Stimulated activated memory B cell treated with anti-CD40 and anti-IgM and Interleukin-4, amounts not matched to agents 10 μg/mL and 1 μg/mL and 100 μg/mL, for 72 hours (primary cell): ENCODE data around the gene MEST.
"Not testable (repeated sequence)": the region's sequence is repeated elsewhere in the genome, so short reads cannot be mapped to it uniquely, and the experiment has no call there.

ENCODE experiments used
- ATAC-seq: fragments of 150-1000 bp; cut with Tn5 transposase; 2 replicates; pipeline ENCODE4 v1.10.0; 2021
- H3K27ac Mint-ChIP-seq: one replicate; pipeline ENCODE4 v1.8.0; 2022; ENCODE audit warnings: mild to moderate bottlenecking, mixed read lengths
- H3K27me3 Mint-ChIP-seq: one replicate; pipeline ENCODE4 v1.8.0; 2022; ENCODE audit warnings: mixed read lengths
- H3K36me3 Mint-ChIP-seq: one replicate; pipeline ENCODE4 v1.8.0; 2022; ENCODE audit warnings: mixed read lengths
- H3K4me1 Mint-ChIP-seq: one replicate; pipeline ENCODE4 v1.8.0; 2022; ENCODE audit warnings: mixed read lengths
- H3K4me3 Mint-ChIP-seq: one replicate; pipeline ENCODE4 v1.8.0; 2022; ENCODE audit warnings: mild to moderate bottlenecking, moderate library complexity, mixed read lengths
- H3K9me3 Mint-ChIP-seq: one replicate; pipeline ENCODE4 v1.8.0; 2022; ENCODE audit warnings: mixed read lengths

The MEST gene, protein sequence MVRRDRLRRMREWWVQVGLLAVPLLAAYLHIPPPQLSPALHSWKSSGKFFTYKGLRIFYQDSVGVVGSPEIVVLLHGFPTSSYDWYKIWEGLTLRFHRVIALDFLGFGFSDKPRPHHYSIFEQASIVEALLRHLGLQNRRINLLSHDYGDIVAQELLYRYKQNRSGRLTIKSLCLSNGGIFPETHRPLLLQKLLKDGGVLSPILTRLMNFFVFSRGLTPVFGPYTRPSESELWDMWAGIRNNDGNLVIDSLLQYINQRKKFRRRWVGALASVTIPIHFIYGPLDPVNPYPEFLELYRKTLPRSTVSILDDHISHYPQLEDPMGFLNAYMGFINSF

DNA sequence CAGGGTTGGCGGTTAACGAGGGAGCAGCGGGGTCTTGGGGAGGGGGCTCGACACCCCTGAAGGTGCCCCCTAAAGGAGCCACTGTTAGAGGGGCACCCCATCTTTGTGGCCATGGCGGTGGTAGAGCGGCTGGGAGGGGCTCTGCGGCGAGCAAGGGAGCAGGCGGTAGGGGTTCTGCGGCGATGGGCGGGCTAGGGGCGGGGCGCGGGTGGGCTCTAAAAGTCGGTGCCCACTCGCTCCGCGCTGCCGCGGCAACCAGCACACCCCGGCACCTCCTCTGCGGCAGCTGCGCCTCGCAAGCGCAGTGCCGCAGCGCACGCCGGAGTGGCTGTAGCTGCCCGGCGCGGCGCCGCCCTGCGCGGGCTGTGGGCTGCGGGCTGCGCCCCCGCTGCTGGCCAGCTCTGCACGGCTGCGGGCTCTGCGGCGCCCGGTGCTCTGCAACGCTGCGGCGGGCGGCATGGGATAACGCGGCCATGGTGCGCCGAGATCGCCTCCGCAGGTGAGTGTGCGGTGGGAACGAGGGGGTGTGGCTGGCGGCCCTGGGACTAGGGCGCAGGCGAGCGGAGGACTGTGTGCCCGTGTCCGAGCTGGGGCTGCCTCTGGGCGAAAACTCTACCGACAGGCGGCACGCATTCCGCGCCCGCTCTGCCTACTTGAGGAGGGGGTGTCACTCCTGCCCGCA is at the start of gene MEST:
TSS of gene MEST (plus strand) at position 245 of the 682 bp plus-strand sequence. CDS start at position 474, 229 bp downstream.
- Mint-ChIP-seq H3K4me3 (peak within 1 kb of the TSS; percentile 54), H3K4me1 (peaks cover 11% of the 10 kb centered on the region), H3K9me3 (peaks cover 3% of the 10 kb centered on the region), H3K36me3 (peaks cover 4% of the 10 kb centered on the region), H3K27me3 (peaks cover 47% of the 10 kb centered on the region), H3K27ac (no peak within 1 kb of the TSS)
- ATAC-seq = peak; percentile 34

DNA sequence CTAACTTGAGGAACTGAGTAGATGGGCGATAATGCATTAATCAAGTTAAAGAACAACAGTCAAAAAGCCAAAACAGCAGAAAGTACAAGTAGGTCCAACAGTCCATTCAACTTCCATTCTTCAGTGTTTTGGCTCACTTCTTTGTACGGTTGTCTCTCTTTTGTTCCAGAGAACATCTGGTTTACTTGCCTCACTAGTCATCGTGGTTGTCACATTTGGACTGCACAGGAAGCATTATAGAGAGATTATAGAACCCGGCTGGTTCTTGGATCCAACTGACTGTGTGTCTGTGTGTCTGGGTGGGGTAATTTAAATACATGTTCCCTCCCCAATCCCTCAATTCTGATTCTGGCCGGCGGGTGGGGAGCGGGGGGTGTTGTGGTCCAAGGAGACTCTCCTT is 49.3 kb upstream of the MEST start:
- H3K4me3 Mint-ChIP-seq = no peak overlapping the region
- H3K36me3 Mint-ChIP-seq = no peaks in the 10 kb centered on the region
- peaks cover 18% of the 10 kb centered on the region for H3K27me3 Mint-ChIP-seq
- ATAC-seq = no peak
- H3K4me1 Mint-ChIP-seq = peaks cover 10% of the 10 kb centered on the region
- H3K9me3 Mint-ChIP-seq = peaks cover 3% of the 10 kb centered on the region
- no peak overlapping the region for H3K27ac Mint-ChIP-seq

DNA sequence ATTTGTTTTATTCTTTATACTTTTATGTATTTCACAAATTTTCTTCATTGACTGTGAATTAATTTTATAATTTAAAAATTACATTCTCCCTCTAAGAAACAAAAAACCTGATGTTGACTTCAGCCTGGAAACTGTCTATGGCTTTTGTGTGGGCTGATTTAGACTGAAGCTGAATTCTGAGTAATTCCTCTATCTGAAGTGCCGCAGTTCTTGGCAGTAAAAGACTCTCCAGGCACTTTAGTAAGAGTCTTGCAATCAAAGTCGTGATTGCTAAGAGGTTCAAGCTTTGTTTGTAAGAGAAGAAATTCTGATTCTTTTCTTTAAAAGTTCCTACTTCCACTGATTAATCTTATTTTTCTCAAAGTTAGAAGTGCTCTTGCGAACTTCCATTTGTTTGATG is 47.7 kb upstream of the MEST start:
- Mint-ChIP-seq H3K36me3 (peaks cover 6% of the 10 kb centered on the region), H3K27me3 (peaks cover 33% of the 10 kb centered on the region), H3K27ac (no peak overlapping the region), H3K4me1 (peaks cover 10% of the 10 kb centered on the region), H3K9me3 (peaks cover 9% of the 10 kb centered on the region), H3K4me3 (no peak overlapping the region)
- no peak for ATAC-seq

DNA sequence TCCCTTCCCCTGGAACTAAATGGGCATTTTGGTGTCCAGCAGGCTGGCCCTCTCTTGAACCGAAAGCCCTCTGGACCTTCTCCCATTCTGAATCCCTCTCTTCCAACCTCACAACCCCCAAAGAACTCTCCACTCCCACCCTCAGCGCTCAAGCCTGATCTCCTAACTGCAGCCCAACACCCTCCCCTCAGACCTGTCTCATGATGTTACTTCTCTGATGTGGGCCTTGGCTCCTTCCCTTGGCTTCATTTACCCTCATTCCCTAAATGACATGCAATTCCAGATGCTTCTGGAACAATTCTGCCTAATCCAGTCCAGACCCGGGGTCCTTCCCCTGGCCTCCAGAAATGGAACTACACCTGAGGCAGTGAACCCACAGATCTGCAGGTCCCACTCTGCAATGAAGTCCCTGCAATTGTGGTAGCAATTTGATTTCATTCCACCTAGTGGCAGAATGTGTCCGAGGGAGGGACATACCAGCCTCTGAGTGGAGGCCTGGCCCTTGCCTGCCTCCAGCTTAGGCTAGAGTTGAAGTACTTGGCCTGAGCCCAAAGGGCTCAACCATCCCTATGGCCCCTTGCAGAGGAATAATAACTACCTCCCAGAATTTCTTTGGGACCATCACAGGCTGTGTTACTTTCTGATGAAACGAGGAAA is 47.0 kb upstream of the MEST start:
- no peak for ATAC-seq
- H3K9me3 Mint-ChIP-seq = peaks cover 9% of the 10 kb centered on the region
- H3K4me3 Mint-ChIP-seq = no peak overlapping the region
- H3K27ac Mint-ChIP-seq = no peak overlapping the region
- peaks cover 33% of the 10 kb centered on the region for H3K27me3 Mint-ChIP-seq
- peaks cover 10% of the 10 kb centered on the region for H3K4me1 Mint-ChIP-seq
- peaks cover 6% of the 10 kb centered on the region for H3K36me3 Mint-ChIP-seq

DNA sequence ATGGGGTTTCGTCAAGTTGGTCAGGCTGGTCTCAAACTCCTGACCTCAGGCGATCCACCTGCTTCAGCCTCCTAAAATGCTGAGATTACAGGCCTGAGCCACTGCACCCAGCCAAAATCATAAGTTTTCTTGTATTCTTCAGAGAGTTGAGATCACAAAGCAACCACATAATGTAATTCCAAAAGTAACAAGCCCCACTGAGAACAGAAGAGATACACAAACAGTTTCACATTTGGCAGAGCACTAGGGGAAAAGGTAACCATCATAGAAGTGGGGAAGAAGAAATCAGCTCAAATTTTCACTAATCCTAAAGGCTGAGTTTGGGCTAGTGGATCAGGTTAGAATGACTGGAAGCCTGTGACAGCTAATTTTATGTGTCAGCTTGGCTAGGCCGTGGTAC is 45.6 kb upstream of the MEST start:
- H3K27me3 Mint-ChIP-seq = peaks cover 33% of the 10 kb centered on the region
- H3K27ac Mint-ChIP-seq = no peak overlapping the region
- peaks cover 9% of the 10 kb centered on the region for H3K9me3 Mint-ChIP-seq
- no peaks in the 10 kb centered on the region for H3K4me1 Mint-ChIP-seq
- H3K4me3 Mint-ChIP-seq = no peak overlapping the region
- ATAC-seq = no peak
- peaks cover 6% of the 10 kb centered on the region for H3K36me3 Mint-ChIP-seq

DNA sequence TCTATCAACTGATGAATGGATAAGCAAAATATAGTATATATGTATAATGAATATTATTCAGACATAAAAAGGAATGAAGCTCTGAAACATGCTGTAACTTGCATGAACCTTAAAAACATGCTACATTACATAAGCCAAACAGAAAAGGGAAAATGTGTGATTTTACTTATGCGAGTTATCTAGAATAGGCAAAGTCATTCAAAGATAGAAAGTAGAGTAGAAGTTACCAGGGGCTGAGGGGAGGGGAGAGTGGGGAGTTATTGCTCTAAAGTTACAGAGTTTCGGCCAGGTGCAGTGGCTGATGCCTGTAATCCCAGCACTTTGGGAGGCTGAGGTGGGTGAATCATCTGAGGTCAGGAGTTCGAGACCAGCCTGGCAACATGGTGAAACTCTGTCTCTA is 40.5 kb upstream of the MEST start:
- peaks cover 11% of the 10 kb centered on the region for H3K9me3 Mint-ChIP-seq
- H3K4me3 Mint-ChIP-seq, ATAC-seq, H3K27ac Mint-ChIP-seq, H3K36me3 Mint-ChIP-seq, H3K4me1 Mint-ChIP-seq: not testable (repeated sequence)
- peaks cover 33% of the 10 kb centered on the region for H3K27me3 Mint-ChIP-seq

DNA sequence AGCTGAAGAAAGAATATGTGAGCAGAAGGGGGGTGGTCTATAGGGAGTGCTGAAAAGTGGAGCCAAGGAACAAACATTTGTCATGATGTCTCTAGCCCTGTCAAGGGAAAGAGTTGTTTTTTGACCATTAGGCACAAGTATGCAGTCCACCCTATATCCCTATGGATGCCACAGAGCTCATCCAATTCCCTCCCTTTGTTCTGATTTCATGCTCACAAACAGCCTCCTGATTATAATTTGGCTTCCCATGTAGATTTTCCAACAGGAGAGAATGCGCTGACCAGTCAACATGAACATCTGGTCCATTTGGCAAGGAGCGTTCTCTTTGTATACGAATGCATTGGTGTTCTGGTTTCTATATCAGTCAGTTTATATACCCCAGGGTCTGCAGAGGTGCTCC is 38.9 kb upstream of the MEST start:
- Mint-ChIP-seq H3K4me1 (no peaks in the 10 kb centered on the region), H3K4me3 (no peak overlapping the region), H3K27me3 (peaks cover 21% of the 10 kb centered on the region), H3K9me3 (peaks cover 6% of the 10 kb centered on the region), H3K27ac (no peak overlapping the region), H3K36me3 (peaks cover 6% of the 10 kb centered on the region)
- ATAC-seq = no peak

DNA sequence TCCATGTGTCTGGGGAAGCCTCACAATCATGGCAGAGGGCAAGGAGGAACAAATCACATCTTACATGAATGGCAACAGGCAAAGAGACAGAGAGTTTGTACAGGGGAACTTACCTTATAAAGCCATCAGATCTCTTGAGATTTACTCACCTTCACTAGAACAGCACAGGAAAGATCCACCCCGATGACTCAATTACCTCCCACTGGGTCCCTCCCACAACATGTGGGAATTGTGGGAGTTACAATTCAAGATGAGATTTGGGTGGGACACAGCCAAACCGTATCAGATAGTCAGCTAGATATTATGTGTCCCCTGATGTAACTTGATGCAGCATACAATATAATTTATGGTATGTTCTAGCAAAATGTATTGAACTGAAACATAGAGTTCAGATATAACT is 36.9 kb upstream of the MEST start:
- no peak overlapping the region for H3K4me3 Mint-ChIP-seq
- peaks cover 5% of the 10 kb centered on the region for H3K9me3 Mint-ChIP-seq
- peaks cover 10% of the 10 kb centered on the region for H3K27me3 Mint-ChIP-seq
- no peak overlapping the region for H3K27ac Mint-ChIP-seq
- H3K4me1 Mint-ChIP-seq = peaks cover 8% of the 10 kb centered on the region
- ATAC-seq = no peak
- no peaks in the 10 kb centered on the region for H3K36me3 Mint-ChIP-seq

DNA sequence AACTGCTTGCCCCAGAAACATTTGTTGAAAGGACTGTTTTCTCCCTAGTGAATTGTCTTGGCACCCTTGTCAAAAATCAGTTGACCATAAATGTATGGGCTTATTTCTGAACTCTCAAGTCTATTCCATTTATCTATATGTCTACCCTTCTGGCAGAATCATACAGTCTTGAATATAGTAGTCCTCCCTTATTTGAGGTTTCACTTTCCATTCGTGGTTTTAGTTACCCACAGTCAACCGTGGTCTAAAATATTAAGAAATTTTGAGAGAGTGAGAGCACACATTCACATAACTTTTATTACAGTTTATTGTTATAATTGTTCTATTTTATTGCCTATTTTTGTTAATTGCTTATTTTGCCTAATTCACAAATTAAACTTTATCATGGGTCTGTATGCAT is 33.6 kb upstream of the MEST start:
- Mint-ChIP-seq H3K27ac (no peak overlapping the region), H3K27me3 (peaks cover 10% of the 10 kb centered on the region), H3K4me1 (peaks cover 8% of the 10 kb centered on the region), H3K4me3 (no peak overlapping the region), H3K9me3 (peaks cover 5% of the 10 kb centered on the region), H3K36me3 (no peaks in the 10 kb centered on the region)
- no peak for ATAC-seq

DNA sequence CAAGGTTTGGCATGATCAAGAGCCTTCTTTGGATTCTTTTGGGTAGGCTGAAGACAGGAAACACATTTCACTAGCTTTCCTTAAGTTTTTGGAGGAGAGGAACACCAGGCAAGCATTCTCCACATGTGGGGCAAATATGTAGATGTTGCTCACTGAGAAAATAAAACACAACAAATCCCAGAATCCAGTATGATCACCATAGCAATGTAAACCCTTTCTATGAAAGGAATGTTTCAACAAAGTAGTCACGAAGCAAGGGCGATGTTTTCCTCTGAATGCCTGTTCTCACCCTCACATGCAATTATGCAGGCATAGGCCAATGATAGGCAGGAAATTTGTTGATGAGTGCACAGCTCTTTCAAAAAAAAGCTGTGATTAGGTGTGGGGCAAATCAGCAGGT is 30.6 kb upstream of the MEST start:
- no peak for ATAC-seq
- peaks cover 8% of the 10 kb centered on the region for H3K4me1 Mint-ChIP-seq
- no peaks in the 10 kb centered on the region for H3K36me3 Mint-ChIP-seq
- peaks cover 3% of the 10 kb centered on the region for H3K9me3 Mint-ChIP-seq
- no peak overlapping the region for H3K4me3 Mint-ChIP-seq
- no peak overlapping the region for H3K27ac Mint-ChIP-seq
- peaks cover 6% of the 10 kb centered on the region for H3K27me3 Mint-ChIP-seq

DNA sequence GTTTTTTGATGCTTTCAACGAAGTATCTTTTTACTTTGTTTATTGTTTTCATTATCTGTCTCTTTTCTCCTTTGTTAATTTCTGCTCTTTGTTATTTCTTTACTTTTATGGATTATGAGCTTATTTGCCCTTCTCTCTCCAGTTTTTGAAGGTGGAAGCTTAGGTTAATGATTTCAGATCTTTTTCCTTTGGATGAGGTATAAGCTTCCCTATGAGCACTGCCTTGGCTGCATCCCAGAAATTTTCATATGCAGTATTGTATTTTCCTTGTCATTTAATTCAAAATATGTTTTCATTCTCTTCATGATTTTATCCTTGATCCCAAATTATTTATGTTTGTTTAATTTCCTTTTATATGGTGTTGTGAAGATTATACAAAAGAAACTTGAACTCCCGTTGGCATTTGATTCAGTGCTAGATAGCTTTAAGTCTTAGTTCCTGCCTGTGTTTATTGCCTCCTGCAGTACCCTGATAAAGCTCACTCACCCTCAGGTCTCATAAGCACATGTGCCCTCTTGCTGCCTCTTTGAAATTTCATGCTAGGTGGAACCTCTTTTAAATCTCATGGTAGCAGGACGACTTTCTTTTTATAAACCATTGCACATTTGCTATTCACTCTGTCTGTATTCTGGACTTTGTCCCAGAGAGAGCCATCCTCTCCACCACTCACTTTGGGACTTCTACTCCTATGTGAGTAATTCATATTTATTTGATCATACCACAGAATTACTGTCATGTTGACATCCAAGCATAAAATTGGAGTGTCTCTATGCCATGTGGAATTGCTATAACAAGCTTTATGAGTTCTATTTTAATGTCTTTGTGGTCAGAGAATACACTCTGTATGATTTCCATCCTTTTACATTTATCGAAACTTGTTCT is 28.1 kb upstream of the MEST start:
- H3K4me1 Mint-ChIP-seq = no peaks in the 10 kb centered on the region
- no peak overlapping the region for H3K4me3 Mint-ChIP-seq
- peaks cover 26% of the 10 kb centered on the region for H3K27me3 Mint-ChIP-seq
- ATAC-seq = no peak
- H3K9me3 Mint-ChIP-seq = no peaks in the 10 kb centered on the region
- H3K36me3 Mint-ChIP-seq = no peaks in the 10 kb centered on the region
- no peak overlapping the region for H3K27ac Mint-ChIP-seq

DNA sequence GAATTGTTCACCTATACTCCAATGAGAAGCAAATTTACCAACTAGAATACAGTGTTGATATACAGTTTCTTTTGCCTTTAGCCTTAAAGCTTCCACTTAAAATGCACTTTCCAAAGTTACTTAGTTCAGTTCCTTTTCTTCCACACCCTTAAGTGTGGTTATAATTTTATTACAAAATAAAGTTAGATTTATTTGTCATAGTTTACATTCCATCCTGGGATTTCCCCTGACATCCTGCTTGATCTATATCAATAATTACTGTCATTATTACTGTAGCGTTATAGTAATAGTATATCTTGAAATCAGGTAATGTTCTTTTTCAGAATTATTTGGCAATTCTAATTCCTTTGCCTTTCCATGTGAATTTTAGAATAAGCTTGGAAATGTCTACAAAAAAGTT is 23.3 kb upstream of the MEST start:
- ATAC-seq = no peak
- Mint-ChIP-seq H3K36me3 (no peaks in the 10 kb centered on the region), H3K27me3 (peaks cover 55% of the 10 kb centered on the region), H3K4me1 (peaks cover 10% of the 10 kb centered on the region), H3K9me3 (no peaks in the 10 kb centered on the region), H3K27ac (no peak overlapping the region), H3K4me3 (no peak overlapping the region)

DNA sequence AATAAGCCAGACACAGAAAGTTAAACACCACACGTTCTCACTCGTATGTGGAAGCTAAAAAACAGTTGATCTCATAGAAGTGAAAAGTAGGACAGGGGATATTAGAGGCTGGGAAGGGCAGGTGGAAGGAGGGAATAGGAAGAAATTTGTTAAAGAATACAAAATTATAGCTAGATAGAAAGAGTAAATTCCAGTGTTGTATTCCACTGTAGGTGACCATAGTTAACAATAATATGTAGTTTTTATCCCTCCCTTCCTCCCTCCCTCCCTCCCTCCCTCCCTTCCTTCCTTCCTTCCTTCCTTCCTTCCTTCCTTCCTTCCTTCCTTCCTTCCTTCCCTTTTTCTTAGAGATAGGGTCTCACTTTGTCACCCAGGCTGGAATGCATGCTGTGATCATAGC is 19.9 kb upstream of the MEST start:
- Mint-ChIP-seq H3K36me3 (no peaks in the 10 kb centered on the region), H3K9me3 (no peaks in the 10 kb centered on the region), H3K27me3 (peaks cover 45% of the 10 kb centered on the region), H3K4me3 (no peak overlapping the region), H3K27ac (no peak overlapping the region), H3K4me1 (peaks cover 15% of the 10 kb centered on the region)
- ATAC-seq = no peak

DNA sequence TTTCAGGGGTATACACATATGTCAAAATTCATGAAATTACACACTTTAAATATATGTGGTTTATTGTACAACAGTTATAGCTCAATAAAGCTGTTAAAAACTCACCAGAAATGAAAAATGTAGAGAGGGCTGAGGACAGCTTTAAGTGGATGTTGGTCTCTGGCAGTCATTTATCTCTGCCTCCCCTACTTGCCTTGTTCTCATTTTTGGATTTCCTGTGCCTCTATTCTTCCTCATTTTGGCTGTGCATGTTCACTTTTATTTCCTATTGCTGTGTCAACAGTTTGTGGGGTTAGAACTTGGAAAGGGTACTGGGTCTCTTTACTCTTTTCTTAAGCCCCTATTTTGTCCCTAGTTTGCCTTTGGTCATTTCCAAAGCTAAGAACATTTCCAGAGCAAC is 18.6 kb upstream of the MEST start:
- Mint-ChIP-seq H3K36me3 (no peaks in the 10 kb centered on the region), H3K27ac (no peak overlapping the region), H3K4me1 (peaks cover 15% of the 10 kb centered on the region), H3K4me3 (no peak overlapping the region), H3K9me3 (peaks cover under 1% of the 10 kb centered on the region), H3K27me3 (peaks cover 34% of the 10 kb centered on the region)
- ATAC-seq = no peak

DNA sequence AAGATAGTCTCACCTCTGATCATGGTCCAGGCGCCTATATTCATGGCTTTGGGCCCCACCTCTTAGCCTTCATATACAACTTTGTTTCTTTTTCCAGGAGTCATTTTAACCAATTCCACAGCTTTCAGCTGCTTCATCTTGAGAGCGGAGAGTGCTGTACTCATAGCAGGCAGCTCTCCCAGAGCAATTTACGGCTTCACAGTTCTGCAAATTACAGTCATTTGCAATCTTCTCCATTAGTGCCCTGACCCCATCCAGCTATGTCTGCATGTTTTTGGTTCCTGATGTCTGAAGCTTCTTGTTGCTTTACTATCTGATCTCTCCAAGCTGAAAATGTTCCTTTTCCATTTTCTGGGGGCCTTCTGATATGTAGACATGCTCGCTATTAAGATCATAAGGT is 18.0 kb upstream of the MEST start:
- Mint-ChIP-seq H3K27me3 (peaks cover 28% of the 10 kb centered on the region), H3K9me3 (peaks cover 2% of the 10 kb centered on the region), H3K36me3 (no peaks in the 10 kb centered on the region), H3K4me3 (no peak overlapping the region), H3K4me1 (peaks cover 15% of the 10 kb centered on the region), H3K27ac (no peak overlapping the region)
- ATAC-seq = no peak
